Measurements from ENCODE around the gene LSP1.

Gene LSP1

DNA sequence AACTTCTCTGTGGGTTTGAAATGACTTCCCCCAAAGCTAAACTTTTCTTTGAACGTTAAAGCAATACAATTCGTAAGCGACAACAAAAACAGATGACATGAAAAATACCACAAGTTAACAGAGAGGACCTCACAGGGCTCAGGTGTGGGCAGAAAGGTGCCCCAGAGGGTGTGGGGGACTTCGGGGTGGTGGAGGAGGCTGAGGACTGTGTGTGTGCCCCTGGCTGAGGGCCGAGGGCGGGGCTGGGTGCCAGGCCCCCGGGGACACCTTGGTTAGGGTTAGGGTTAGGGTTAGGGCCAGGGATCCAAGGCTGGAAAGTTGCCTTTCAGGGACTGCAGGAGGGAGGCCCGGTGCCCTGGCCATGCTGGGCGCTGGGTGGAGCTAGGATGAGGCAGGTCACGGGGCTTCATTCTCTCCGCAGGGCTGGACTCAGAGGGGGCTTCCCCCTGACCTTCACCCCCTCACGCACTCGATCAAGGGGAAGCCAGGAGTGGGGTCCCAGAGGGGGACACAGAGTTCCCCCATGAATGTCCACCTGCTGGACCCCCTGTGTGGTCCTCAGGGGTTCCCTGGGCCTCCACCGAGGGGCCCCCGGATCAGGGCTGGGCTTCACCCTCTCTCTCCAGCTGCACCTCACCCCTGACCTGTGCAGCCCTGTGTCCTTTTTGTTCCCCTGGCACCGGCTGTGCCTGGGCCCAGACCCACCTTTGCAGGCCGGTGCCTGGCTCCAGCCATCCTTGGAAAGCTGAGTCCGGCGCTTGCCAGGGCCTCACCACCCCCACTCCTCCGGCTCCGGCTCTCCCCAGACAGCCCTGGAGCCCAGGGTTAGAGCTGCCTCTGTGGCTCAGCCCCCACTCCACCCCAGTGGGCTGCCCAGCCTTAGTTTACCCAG, 7.1 kb upstream of the LSP1 start:
- DNase-seq (ENCODE audit: low spot score) (no peak), ATAC-seq (ENCODE audit: low read depth) (no peak)
- H3K27ac ChIP-seq (ENCODE audit: poor library complexity, severe bottlenecking): peak overlapping the region; percentile 44
- no peak overlapping the region for H3K4me3 ChIP-seq (ENCODE audit: severe bottlenecking)
- H3K4me1 ChIP-seq (ENCODE audit: insufficient read depth, poor library complexity, severe bottlenecking): peaks cover 12% of the 10 kb centered on the region
- TF ChIP-seq, protein P1, sequence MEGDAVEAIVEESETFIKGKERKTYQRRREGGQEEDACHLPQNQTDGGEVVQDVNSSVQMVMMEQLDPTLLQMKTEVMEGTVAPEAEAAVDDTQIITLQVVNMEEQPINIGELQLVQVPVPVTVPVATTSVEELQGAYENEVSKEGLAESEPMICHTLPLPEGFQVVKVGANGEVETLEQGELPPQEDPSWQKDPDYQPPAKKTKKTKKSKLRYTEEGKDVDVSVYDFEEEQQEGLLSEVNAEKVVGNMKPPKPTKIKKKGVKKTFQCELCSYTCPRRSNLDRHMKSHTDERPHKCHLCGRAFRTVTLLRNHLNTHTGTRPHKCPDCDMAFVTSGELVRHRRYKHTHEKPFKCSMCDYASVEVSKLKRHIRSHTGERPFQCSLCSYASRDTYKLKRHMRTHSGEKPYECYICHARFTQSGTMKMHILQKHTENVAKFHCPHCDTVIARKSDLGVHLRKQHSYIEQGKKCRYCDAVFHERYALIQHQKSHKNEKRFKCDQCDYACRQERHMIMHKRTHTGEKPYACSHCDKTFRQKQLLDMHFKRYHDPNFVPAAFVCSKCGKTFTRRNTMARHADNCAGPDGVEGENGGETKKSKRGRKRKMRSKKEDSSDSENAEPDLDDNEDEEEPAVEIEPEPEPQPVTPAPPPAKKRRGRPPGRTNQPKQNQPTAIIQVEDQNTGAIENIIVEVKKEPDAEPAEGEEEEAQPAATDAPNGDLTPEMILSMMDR (IDR thresholded peaks at IDR 0.05; ENCODE audit: poor library complexity, severe bottlenecking): no peak
- H3K9me3 ChIP-seq (ENCODE audit: severe bottlenecking): no peaks in the 10 kb centered on the region
- no peaks in the 10 kb centered on the region for H3K27me3 ChIP-seq (ENCODE audit: insufficient read depth, poor library complexity, severe bottlenecking)
- no peaks in the 10 kb centered on the region for H3K36me3 ChIP-seq (ENCODE audit: low read depth)

DNA sequence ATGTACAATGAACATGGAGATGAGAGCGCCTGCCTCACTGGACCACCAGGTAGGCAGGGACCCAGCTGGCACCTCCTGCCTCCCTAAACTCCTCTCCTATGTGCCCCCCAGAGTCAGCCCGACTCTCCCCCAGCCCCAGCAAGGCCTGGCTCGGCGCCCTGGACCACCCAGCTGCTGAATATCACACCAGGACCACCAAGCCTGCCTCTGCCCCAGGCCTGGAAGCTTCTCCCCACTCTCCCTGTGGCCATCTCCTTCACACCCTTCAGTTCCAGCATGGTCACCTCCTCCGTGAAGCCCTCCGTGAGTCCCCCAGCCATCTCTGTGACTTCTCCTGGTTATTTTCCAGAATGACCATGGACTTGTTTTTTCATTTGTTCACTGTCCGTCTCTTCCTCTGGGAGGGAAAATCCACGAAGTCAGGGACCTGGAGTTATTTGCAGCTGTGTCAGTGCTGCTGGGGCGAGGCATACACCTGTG, 6.4 kb upstream of the LSP1 start:
- Histone ChIP-seq H3K36me3 (ENCODE audit: low read depth) (no peaks in the 10 kb centered on the region), H3K9me3 (ENCODE audit: severe bottlenecking) (no peaks in the 10 kb centered on the region), H3K27me3 (ENCODE audit: insufficient read depth, poor library complexity, severe bottlenecking) (no peaks in the 10 kb centered on the region), H3K27ac (ENCODE audit: poor library complexity, severe bottlenecking) (no peak overlapping the region), H3K4me1 (ENCODE audit: insufficient read depth, poor library complexity, severe bottlenecking) (peaks cover 12% of the 10 kb centered on the region), H3K4me3 (ENCODE audit: severe bottlenecking) (no peak overlapping the region)
- TF ChIP-seq, protein P1 (IDR thresholded peaks at IDR 0.05; ENCODE audit: poor library complexity, severe bottlenecking): no peak
- no peak for DNase-seq (ENCODE audit: low spot score)
- ATAC-seq (ENCODE audit: low read depth): no peak

DNA sequence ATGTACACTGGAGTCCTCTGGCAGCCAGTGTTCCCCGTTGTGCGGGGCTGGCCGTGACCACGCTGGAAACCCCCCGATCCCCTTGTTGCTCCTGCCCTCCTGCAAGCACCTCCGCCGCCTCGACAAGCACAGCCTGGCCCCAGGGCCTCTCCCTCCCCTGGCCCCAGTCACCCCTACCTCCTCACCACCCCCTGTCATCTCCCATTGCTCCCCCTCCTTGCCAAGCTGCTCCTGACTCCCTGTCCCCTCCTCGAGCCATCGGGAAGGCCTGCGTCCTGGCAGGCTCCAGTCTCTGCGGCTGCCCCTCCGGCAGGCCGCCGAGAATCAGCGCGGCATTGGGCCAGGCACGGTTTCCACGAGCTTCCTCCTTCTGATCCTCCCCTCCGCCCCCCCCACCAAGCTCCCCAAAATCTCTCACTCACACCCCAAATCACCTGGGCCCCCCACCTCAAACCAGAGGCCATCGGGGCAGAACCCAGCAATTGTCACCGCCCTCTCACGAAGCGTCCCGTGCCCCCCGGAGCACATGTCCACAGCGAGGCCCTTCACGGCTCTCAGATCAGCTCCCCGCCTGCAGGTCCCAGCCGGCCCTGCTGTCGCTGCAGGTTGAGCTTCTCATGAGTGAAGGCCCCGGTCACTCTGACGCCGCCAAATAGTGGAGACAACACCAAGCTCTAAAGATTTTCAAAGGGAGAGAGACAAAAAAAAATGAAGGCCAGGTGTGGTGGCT, 5.7 kb upstream of the LSP1 start:
- no peaks in the 10 kb centered on the region for H3K27me3 ChIP-seq (ENCODE audit: insufficient read depth, poor library complexity, severe bottlenecking)

DNA sequence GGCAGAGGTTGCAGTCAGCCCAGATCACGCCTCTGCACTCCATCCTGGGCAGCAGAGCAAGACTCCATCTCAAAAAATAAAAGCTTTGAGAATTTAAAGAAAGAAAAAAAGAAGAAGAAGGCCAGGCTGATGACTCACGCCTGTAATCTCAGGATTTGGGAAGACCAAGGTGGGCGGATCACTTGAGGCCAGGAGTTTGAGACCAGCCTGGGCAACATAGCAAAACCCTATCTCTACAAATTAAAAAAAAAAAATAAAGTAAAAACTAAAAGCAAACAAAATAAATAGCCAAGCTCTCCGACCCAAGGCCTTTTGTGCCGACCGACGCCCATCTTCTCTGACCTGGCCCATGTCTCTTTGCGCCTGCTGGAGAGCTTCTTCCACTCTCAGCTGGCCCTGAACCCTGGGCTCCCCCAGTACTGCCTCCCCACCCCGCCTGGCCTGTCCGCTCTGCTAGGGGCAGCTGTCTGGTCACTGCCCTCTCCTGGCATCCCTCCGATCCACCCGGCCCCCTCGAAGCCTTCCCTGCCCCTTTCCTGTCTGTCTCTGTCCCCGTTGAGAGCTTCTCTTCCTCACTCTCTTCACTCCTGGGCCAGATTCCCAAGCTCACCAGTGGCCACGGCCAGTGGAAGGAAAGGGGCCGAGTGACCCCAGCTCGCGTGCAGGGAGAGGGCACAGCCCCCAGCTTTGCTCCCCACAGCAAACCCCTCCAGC, 4.8 kb upstream of the LSP1 start:
- H3K27ac ChIP-seq (ENCODE audit: poor library complexity, severe bottlenecking): no peak overlapping the region
- peaks cover 12% of the 10 kb centered on the region for H3K4me1 ChIP-seq (ENCODE audit: insufficient read depth, poor library complexity, severe bottlenecking)
- DNase-seq (ENCODE audit: low spot score) (no peak), ATAC-seq (ENCODE audit: low read depth) (no peak)
- H3K4me3 ChIP-seq (ENCODE audit: severe bottlenecking): no peak overlapping the region
- TF ChIP-seq, protein P1 (IDR thresholded peaks at IDR 0.05; ENCODE audit: poor library complexity, severe bottlenecking): no peak
- no peaks in the 10 kb centered on the region for H3K27me3 ChIP-seq (ENCODE audit: insufficient read depth, poor library complexity, severe bottlenecking)
- no peaks in the 10 kb centered on the region for H3K36me3 ChIP-seq (ENCODE audit: low read depth)
- no peaks in the 10 kb centered on the region for H3K9me3 ChIP-seq (ENCODE audit: severe bottlenecking)

More for the DNA sequence above, 5.7 kb upstream of the LSP1 start:
- H3K9me3 ChIP-seq (ENCODE audit: severe bottlenecking): no peaks in the 10 kb centered on the region
- TF ChIP-seq, protein P1 (IDR thresholded peaks at IDR 0.05; ENCODE audit: poor library complexity, severe bottlenecking): no peak
- H3K4me3 ChIP-seq (ENCODE audit: severe bottlenecking): no peak overlapping the region
- no peaks in the 10 kb centered on the region for H3K36me3 ChIP-seq (ENCODE audit: low read depth)
- peaks cover 12% of the 10 kb centered on the region for H3K4me1 ChIP-seq (ENCODE audit: insufficient read depth, poor library complexity, severe bottlenecking)
- DNase-seq (ENCODE audit: low spot score): no peak
- no peak overlapping the region for H3K27ac ChIP-seq (ENCODE audit: poor library complexity, severe bottlenecking)
- no peak for ATAC-seq (ENCODE audit: low read depth)

All from RWPE2 (cell line).